GM12875 (cell line): ENCODE data around the gene FOXP1.

ENCODE experiments used
- H3K4me3 ChIP-seq: one replicate; pipeline ENCODE4 v1.5.1; 2011; ENCODE audit warnings: low read depth, low read length, control low read depth
- CTCF ChIP-seq: IDR thresholded peaks from 2 replicates; pipeline ENCODE4 v1.5.1; 2011; ENCODE audit warnings: low read depth, mild to moderate bottlenecking, control low read depth, inconsistent platforms, low read length, moderate library complexity, borderline replicate concordance; ENCODE audit not compliant: insufficient read depth

Gene FOXP1

GRCh38 chr3:71210257-71211007 lies 373.1 kb downstream of the FOXP1 start:
- no peak overlapping the region for H3K4me3 ChIP-seq
- TF ChIP-seq CTCF, result no peak

- no peak overlapping the region for H3K4me3 ChIP-seq
- TF ChIP-seq CTCF, result no peak
These were observed 375.1 kb downstream of the FOXP1 start for GRCh38 chr3:71208211-71209095.

GRCh38 chr3:71207632-71208031 lies 375.9 kb downstream of the FOXP1 start:
- TF ChIP-seq CTCF, result no peak
- H3K4me3 ChIP-seq, result no peak overlapping the region

GRCh38 chr3:71206305-71207165 lies 377.0 kb downstream of the FOXP1 start:
- TF ChIP-seq CTCF, result no peak
- H3K4me3 ChIP-seq, result no peak overlapping the region

- no peak overlapping the region for H3K4me3 ChIP-seq
- TF ChIP-seq CTCF, result no peak
These were observed 379.6 kb downstream of the FOXP1 start for GRCh38 chr3:71203727-71204488.

- H3K4me3 ChIP-seq, result no peak overlapping the region
- no peak for TF ChIP-seq CTCF
These were observed 380.5 kb downstream of the FOXP1 start for GRCh38 chr3:71202848-71203533.
